HL-60/S4 (cell line): Measurements from ENCODE around the gene RNASEL.
"Not testable (repeated sequence)": the region's sequence is repeated elsewhere in the genome, so short reads cannot be mapped to it uniquely, and the experiment has no call there.

Experiments used
- in situ Hi-C: fragments of 300-500 bp; cut with MboI; formaldehyde crosslinking; loops from 2 replicates; pipeline ENCODE4 v1.14.3; 2022; ENCODE audit warnings: low sequenced_read_pairs

The RNASEL gene, protein sequence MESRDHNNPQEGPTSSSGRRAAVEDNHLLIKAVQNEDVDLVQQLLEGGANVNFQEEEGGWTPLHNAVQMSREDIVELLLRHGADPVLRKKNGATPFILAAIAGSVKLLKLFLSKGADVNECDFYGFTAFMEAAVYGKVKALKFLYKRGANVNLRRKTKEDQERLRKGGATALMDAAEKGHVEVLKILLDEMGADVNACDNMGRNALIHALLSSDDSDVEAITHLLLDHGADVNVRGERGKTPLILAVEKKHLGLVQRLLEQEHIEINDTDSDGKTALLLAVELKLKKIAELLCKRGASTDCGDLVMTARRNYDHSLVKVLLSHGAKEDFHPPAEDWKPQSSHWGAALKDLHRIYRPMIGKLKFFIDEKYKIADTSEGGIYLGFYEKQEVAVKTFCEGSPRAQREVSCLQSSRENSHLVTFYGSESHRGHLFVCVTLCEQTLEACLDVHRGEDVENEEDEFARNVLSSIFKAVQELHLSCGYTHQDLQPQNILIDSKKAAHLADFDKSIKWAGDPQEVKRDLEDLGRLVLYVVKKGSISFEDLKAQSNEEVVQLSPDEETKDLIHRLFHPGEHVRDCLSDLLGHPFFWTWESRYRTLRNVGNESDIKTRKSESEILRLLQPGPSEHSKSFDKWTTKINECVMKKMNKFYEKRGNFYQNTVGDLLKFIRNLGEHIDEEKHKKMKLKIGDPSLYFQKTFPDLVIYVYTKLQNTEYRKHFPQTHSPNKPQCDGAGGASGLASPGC

DNA sequence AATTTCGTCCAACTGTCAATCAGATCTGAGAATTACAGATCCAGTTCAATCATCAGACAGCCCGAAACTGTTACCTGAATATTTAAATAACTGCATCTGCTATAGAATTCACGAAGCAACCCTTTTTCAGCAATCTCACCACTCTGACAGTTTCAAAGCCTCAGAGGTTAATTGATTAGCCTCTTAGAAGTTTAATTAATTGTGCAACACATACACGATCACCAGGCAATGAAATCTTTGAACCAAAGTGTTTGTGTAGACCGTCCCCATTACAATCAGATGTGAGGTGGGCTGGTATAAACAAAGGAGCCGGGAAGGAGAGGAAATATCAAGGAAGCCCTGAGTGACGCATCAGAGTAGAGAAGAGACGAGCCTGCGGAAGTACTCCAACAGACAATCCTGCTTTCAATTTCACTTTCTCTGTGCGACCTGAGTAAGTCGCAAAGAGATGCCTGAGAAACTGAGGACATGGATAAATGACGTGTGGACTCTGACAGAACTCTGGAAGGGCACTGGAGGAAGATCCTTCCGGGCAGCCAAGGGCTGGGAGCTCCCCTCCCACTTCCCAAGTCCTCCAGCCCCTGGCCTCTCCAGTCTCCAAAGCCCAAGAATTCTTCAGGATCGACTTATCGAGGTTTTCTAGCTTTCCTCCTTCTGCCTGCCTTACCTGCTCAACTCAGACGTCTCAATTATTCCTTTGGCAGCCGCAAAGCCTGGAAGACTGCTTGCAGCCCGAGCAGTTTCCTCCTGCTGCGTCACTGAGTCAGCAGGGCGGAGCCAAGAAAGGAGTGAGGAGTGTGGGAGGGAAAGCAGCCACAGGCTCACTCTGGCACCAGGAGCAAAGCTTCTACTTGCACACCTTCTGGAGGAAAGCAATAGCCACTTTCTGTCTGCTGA lies at the start of gene RNASEL:
TSS of gene RNASEL (minus strand) at position 757 of the 897 bp plus-strand sequence. CDS start 2,450 bp downstream, outside the sequence.
- in situ Hi-C loops: no loop called here

- in situ Hi-C loops: no loop called here
Observed at GRCh38 chr1:182637769-182638168, 48.7 kb upstream of the RNASEL start.

DNA sequence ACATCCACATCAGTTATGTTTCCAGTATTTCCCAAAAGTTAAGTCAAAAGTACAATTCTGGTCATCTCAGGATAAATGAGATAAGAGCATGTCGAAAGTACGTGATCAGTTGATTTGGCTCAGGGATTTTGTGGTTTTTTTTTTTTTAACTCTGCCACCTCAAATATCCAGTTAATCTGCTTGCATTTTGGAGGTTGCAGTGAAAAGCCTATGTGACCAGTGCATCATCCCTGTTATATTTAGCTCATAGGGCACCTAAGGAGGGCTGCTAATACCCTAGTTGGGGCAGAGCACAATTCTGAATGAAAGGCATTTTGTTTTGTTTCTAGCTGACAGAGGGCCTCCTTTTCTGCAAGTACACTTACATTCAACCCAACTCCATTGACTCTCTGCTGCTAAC lies 46.8 kb upstream of the RNASEL start:
- in situ Hi-C loops: no loop called here

GRCh38 chr1:182634306-182635072 lies 45.4 kb upstream of the RNASEL start:
- in situ Hi-C loops: no loop called here

DNA sequence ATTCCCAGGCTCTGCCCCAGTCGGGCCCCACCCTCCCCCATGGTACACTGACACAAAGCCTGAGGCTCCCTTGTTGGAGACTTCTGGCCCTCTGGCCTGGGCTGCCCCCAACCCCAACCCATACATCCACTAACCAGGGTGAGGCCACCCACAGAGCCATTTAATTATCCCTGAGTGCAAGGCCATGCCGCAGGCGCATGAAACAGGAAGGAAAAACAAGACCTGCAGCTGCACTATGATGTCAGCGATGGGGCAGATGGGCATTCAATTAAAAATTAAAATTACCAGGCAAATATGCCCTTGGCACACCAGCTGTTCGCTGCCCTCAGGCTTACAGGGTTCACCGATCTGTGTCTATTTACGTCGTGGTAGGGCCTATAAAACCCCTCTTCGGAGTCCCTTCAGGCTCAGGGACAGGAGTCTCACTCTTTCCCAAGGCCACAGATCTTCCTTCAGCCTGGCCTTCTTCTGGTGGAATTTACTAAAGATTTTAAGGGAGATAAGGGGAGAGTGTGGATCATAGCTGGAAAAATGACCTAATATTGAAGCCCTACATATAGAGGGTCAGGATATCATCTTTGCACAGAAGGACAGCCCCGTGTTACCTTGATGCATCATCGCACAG lies 44.7 kb upstream of the RNASEL start:
- in situ Hi-C loops: no loop called here

- in situ Hi-C loops: no loop called here
Observed at GRCh38 chr1:182633031-182633430, 44.0 kb upstream of the RNASEL start.

DNA sequence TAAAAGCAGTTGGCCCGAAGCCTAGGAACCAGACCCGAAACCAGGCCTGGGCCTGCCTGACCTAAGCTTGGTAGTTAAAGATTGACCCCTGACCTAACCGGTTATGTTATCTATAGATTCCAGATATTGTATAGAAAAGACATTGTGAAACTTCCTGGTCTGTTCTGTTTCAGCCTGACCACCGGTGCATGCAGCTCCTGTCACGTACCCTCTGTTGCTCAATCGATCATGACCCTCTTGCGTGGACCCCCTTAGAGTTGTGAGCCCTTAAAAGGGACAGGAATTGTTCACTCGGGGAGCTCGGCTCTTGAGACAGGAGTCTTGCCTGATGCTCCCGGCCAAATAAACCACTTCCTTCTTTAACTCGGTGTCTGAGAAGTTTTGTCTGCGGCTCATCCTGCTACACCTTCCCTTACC lies 43.4 kb upstream of the RNASEL start:
- in situ Hi-C loops: not testable (repeated sequence)

- in situ Hi-C loops: no loop called here
Observed at GRCh38 chr1:182631954-182632353, 42.9 kb upstream of the RNASEL start.

DNA sequence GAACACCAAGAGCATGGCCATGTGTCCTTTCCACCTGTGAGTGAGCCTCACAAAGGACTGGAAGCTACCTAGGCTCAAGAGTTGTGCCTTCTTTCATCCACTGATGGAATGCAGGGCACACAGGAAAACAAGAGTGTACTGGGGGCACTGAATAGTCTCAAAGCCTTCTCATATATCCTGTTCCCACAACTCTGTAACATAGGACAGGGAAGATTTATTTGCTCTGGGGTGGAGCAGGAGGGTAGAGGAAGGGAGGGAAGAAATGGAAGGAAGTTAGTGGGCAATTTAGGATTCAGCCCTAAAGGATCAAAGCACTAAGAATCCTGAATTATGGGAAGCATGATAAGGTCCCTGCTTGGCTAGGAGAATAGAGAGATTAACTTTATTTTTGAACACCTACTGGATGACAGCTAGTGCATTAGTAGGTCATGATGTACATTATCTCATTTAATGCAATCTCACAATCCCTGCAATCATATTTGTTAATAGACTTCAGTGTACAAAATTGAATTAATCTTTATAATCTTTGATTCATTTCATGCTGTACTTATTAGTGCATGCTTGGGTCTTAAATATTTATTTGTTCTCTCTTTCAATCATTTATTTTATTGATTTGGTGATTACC lies 42.1 kb upstream of the RNASEL start:
- in situ Hi-C loops: no loop called here

DNA sequence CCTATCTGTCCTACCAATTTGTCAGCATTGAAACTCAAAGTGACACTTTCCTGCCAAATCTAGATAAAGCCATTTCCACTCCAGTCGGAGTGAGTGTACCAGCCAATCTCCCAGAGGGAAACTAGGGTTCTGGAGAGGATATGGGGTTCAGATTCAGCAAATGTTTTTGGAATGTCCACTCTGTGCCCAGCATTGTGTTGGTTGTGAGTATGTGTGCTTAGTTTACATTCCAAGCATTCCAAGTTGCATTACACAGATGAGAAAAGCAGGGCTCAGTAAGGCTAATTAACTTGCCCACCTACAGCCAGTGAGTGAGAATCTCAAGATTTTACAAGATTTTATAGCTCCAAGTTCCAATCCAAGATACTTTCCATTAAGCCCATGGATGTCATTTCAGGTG lies 41.5 kb upstream of the RNASEL start:
- in situ Hi-C loops: no loop called here

GRCh38 chr1:182629499-182630096 lies 40.5 kb upstream of the RNASEL start:
- in situ Hi-C loops: no loop called here

DNA sequence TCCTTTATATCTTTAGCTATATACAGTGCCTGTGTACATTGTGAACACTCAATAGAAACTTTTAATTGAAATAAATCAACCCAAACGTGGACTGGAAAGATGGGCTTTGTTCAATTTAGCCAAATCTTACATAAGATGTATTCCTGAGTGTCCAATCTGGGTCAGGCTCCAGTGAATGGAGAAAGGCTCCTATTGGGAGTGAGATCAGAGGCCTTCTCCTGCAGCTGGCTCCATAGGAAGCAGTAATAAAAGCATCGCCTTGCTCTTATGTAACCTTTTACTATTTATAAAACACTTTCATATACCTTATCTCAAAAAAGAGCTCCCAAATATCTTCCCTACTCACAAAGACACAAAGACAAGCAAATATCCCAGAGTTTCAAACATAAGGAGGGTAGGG lies 40.0 kb upstream of the RNASEL start:
- in situ Hi-C loops: no loop called here

- in situ Hi-C loops: no loop called here
Observed at GRCh38 chr1:182628657-182629056, 39.6 kb upstream of the RNASEL start.

DNA sequence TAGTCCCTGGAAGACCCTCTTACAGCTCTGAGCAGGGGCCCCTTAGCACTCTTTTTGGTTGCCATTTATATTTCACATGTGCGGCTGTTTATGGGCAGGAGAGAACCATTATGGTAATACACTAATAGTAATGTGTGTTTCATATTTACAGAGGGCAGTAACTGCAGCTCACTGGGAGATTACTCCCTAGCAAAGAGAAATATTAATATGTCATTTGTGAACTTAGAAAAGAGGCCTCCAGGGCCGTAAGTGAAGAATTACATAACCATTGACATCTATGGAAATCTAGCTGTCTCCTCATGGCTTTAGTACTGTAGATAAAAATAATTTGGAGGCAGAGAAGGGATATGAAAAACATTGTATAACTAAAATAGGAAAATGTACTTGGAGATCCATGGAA lies 38.6 kb upstream of the RNASEL start:
- in situ Hi-C loops: no loop called here

DNA sequence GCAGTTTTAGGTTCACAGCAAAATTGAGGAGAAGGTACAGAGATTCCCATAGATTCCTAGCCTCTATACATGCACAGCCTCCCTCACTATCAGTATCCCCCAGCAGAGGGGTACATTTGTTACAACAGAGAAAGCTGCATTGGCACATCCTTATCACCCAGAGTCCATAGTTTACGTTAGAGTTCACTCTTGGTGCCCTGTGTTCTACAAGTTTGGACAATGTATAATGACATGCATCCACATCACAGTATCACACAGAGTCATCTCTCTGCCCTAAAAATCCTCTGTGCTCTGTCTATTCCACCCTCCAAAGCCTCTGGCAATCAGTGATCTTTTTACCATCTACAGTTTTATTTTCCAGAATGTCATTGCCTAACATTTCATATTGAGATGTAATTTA lies 37.5 kb upstream of the RNASEL start:
- in situ Hi-C loops: no loop called here

DNA sequence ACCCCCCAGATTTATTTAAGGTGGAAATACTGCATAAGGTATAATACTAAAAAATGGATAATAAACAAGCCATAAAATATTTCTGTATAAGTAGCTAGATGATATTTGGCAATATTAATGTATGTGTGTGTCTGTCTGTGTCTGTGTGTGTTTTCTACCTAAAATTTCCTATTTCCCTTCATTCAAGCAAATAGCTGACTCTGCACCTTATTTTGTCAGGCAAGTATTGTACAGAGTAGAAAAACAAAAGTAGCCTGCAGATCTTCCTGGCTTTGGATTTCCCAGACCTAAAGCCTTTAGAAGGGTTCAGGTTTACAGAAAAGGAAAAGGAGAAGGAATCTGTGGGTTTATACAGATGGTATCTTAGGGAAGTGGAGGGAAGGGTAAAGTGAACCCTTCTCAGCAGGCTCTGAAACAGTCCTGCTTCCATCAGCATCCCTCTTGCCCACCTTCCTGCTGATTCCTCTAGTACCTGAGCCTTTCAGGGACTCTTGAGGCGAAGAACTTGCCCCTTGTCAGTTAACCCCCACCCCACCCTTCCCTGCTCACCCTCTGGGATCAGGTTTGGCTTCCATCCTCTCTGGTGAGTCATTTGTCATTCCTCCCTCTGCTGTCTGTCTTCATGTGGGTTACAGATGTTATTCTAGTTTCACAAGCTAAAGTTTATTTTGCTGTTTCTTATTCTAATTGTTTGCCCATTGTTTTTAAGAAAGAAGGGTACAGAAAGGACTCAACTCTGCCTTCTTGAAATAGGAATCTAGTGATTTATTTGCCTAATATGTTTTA lies 36.9 kb upstream of the RNASEL start:
- in situ Hi-C loops: no loop called here

- in situ Hi-C loops: no loop called here
Observed at GRCh38 chr1:182625024-182625423, 36.0 kb upstream of the RNASEL start.

DNA sequence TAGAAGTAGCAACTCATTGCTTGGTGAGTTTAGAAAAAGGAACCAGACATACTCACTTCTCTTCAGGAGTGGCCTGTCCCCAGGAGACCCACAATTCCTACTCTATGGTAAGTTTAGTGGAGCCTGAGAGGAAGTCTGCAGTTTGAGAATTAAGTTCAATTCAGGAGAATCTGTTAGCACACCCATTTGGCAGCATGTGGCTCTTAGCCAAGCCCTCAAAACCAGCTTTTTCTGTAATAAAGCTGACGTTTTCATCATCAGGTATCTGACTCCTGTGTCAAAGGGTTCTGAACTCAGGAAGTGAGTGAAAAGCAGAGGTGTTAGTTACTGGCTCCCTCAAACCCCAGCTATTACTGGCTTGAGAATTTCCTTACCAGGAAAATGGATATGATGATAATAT lies 35.5 kb upstream of the RNASEL start:
- in situ Hi-C loops: no loop called here
